Transverse colon (tissue), 4 donors: ENCODE data around the gene TTLL12. TPM values are rescaled to one million over a fixed set of nuclear protein-coding genes. Genes with fewer than 3 reads are reported as not detected.
A peak's percentile ranks its signal among the peaks of the same experiment; 100 is the strongest.

Experiments
- DNase-seq: peaks from one replicate; pipeline ENCODE4 v3.0.0-alpha.2; 2019
- H3K27ac ChIP-seq, 4 donors: fragments of 200-600 bp; sonication (generic); 2 replicates each; pipeline ENCODE4 v1.5.1; 2016 to 2018; ENCODE audit warnings: inconsistent platforms in 4 of 4
- H3K27me3 ChIP-seq: fragments of 200-600 bp; sonication (generic); 2 replicates; pipeline ENCODE4 v1.5.1; 2017; ENCODE audit warnings: inconsistent platforms
- H3K36me3 ChIP-seq, 4 donors: fragments of 200-600 bp; sonication (generic); 2 replicates each; pipeline ENCODE4 v1.5.1; 2017 to 2019; ENCODE audit warnings: inconsistent platforms in 4 of 4
- H3K4me1 ChIP-seq, 4 donors: fragments of 200-600 bp; sonication (generic); 2 replicates each; pipeline ENCODE4 v1.5.1; 2017 to 2020; ENCODE audit warnings: inconsistent platforms in 4 of 4
- H3K4me3 ChIP-seq, 4 donors: fragments of 200-600 bp; sonication (generic); 1 replicate in 1 of 4; 2 replicates in 3 of 4; pipeline versions ENCODE4 v1.5.1 to v1.6.1; 2017 to 2019; ENCODE audit warnings: inconsistent platforms in 4 of 4
- H3K9me3 ChIP-seq, 2 donors: fragments of 200-600 bp; sonication (generic); 2 replicates each; pipeline ENCODE4 v1.5.1; 2017 to 2019; ENCODE audit warnings: inconsistent platforms in 2 of 2
- CTCF ChIP-seq, 5 experiments: fragments of 200-600 bp in 3 of 5; fragments of 450-650 bp in 2 of 5; sonication (generic) in 3 of 5; IDR thresholded peaks; 1 replicate in 2 of 5; 2 replicates in 3 of 5; pipeline ENCODE4 v1.5.1; 2016 to 2017; ENCODE audit warnings: antibody characterized with exemption in 5 of 5, inconsistent platforms in 3 of 5, mild to moderate bottlenecking in 2 of 5, moderate library complexity in 1 of 5
- EP300 ChIP-seq: sonication (generic); formaldehyde crosslinking; IDR thresholded peaks from one replicate; pipeline ENCODE4 v1.6.1; 2017; ENCODE audit warnings: antibody characterized with exemption, low read depth
- POLR2A ChIP-seq: fragments of 450-650 bp; IDR thresholded peaks from one replicate; pipeline ENCODE4 v1.6.1; 2016; ENCODE audit warnings: antibody characterized with exemption, mild to moderate bottlenecking, moderate library complexity
- POLR2AphosphoS5 ChIP-seq, 3 donors: sonication (generic); formaldehyde crosslinking; IDR thresholded peaks; one replicate each; pipeline ENCODE4 v1.6.1; 2016; ENCODE audit warnings: antibody characterized with exemption in 3 of 3
- WGBS, 2 donors: methylation state at CpG; one replicate each; pipeline ENCODE4 v1.1.5; 2018; ENCODE audit warnings: low coverage in 1 of 2; 5-methylcytosine and 5-hydroxymethylcytosine counted together
- in situ Hi-C, 4 donors: fragments of 200-750 bp; cut with MboI; loops; one replicate each; pipeline versions ENCODE4 v1.15.0 to v1.15.1; 2017; ENCODE audit warnings: low sequenced_read_pairs in 3 of 4, low pct_ligation_motif_present in 1 of 4, low pct_unique_long_range_greater_than_20kb in 1 of 4
- intact Hi-C: fragments of 100-400 bp; cut with DNase I; formaldehyde crosslinking; loops from one replicate; pipeline ENCODE4 v1.15.1; 2023; ENCODE audit warnings: low total_unique reads
- total RNA-seq, 4 donors: library from RNA; depleted of rRNA; stranded (reverse); fragments of >200 nt; gene quantifications; one replicate each; pipeline ENCODE4 v1.1.0, GENCODE V29; 2016

TTLL12 gene
- total RNA-seq, 4 donors from 2014 or later: 88.1 to 171 (median 161) TPM

- WGBS, 2 donors: 88% methylated on average over 17 of the region's 19 CpGs; no CpG with 5 or more reads in 1 of the 2 donors
- Histone ChIP-seq H3K4me1 (no peaks in the 10 kb centered on the region), H3K27ac (no peak overlapping the region), H3K36me3 (no peaks in the 10 kb centered on the region), H3K9me3 (no peaks in the 10 kb centered on the region), H3K4me3 (no peak overlapping the region), H3K27me3 (peaks cover 16% of the 10 kb centered on the region)
- intact Hi-C loops: no loop called here
- TF ChIP-seq POLR2AphosphoS5 (IDR thresholded peaks at IDR 0.05): no peak
- TF ChIP-seq EP300: no peak
- no peak for DNase-seq
- in situ Hi-C loops: no loop called here
Observed at GRCh38 chr22:43228863-43229262, 41.9 kb upstream of the TTLL12 start.

GRCh38 chr22:43228330-43228729, 41.4 kb upstream of the TTLL12 start:
- intact Hi-C loops (no loop called here), in situ Hi-C loops (no loop called here)
- Histone ChIP-seq H3K9me3 (no peaks in the 10 kb centered on the region), H3K27ac (no peak overlapping the region), H3K4me1 (no peaks in the 10 kb centered on the region), H3K36me3 (no peaks in the 10 kb centered on the region), H3K27me3 (peaks cover 16% of the 10 kb centered on the region), H3K4me3 (no peak overlapping the region)
- TF ChIP-seq CTCF (IDR thresholded peaks at IDR 0.05) (no peak), POLR2A (no peak), EP300 (no peak)
- peak; percentile 24 for DNase-seq
- 52 to 55% methylated on average over 8 of the region's 8 CpGs for WGBS, 2 donors

- no peak for DNase-seq
- no peaks in the 10 kb centered on the region for H3K9me3 ChIP-seq
Observed at GRCh38 chr22:43227239-43227630, 40.3 kb upstream of the TTLL12 start.

GRCh38 chr22:43226377-43227238, 39.7 kb upstream of the TTLL12 start:
- in situ Hi-C loops (no loop called here), intact Hi-C loops (no loop called here)
- 61% methylated on average over 17 of the region's 19 CpGs; no CpG with 5 or more reads in 1 of the 2 donors for WGBS, 2 donors
- no peak for TF ChIP-seq POLR2A
- TF ChIP-seq CTCF (IDR thresholded peaks at IDR 0.05): no peak
- TF ChIP-seq EP300: no peak
- TF ChIP-seq POLR2AphosphoS5 (IDR thresholded peaks at IDR 0.05): no peak
- Histone ChIP-seq H3K27me3 (peaks cover 4% of the 10 kb centered on the region), H3K36me3 (no peaks in the 10 kb centered on the region), H3K4me3 (no peak overlapping the region), H3K27ac (no peak overlapping the region), H3K9me3 (no peaks in the 10 kb centered on the region), H3K4me1 (no peaks in the 10 kb centered on the region)
- DNase-seq: no peak

More at GRCh38 chr22:43227239-43227630, 40.3 kb upstream of the TTLL12 start:
- intact Hi-C loops (no loop called here), in situ Hi-C loops (no loop called here)
- peaks cover 10% of the 10 kb centered on the region for H3K27me3 ChIP-seq
- no peak overlapping the region for H3K4me3 ChIP-seq
- H3K36me3 ChIP-seq: no peaks in the 10 kb centered on the region
- TF ChIP-seq EP300 (no peak), CTCF (IDR thresholded peaks at IDR 0.05) (no peak), POLR2A (no peak), POLR2AphosphoS5 (IDR thresholded peaks at IDR 0.05) (no peak)
- WGBS, 2 donors: 87% methylated on average over 5 of the region's 17 CpGs; no CpG with 5 or more reads in 1 of the 2 donors
- no peaks in the 10 kb centered on the region for H3K4me1 ChIP-seq
- no peak overlapping the region for H3K27ac ChIP-seq
